Right lobe of liver (tissue), 6 donors: ENCODE data around the gene C16orf87. TPM values are rescaled to one million over a fixed set of nuclear protein-coding genes. Genes with fewer than 3 reads are reported as not detected.
A peak's percentile ranks its signal among the peaks of the same experiment; 100 is the strongest.
"Not testable (repeated sequence)": the region's sequence is repeated elsewhere in the genome, so short reads cannot be mapped to it uniquely, and the experiment has no call there.

ENCODE experiments used
- ATAC-seq, 4 donors: fragments of 200-7000 bp; cut with Tn5 transposase; one replicate each; pipeline ENCODE4 v1.9.1; 2020; ENCODE audit warnings: mild to moderate bottlenecking in 4 of 4, moderate library complexity in 4 of 4
- DNase-seq, 3 donors: peaks; one replicate each; pipeline ENCODE4 v3.0.0-alpha.2; 2020
- H3K27ac ChIP-seq, 3 donors: fragments of 200-600 bp; one replicate each; pipeline ENCODE4 v1.8.0; 2022
- H3K27me3 ChIP-seq, 2 donors: fragments of 200-600 bp; one replicate each; pipeline ENCODE4 v1.8.0; 2022
- H3K36me3 ChIP-seq, 4 donors: fragments of 200-600 bp; sonication (generic) in 1 of 4; one replicate each; pipeline versions ENCODE4 v1.5.1 to v1.8.0; 2017 to 2022; ENCODE audit warnings: control low read depth in 1 of 4
- H3K4me1 ChIP-seq, 4 donors: fragments of 200-600 bp; sonication (generic) in 1 of 4; one replicate each; pipeline versions ENCODE4 v1.5.1 to v1.8.0; 2017 to 2022; ENCODE audit warnings: control low read depth in 1 of 4
- H3K4me3 ChIP-seq, 3 donors: fragments of 200-600 bp; one replicate each; pipeline ENCODE4 v1.8.0; 2022
- H3K9me3 ChIP-seq, 4 donors: fragments of 200-600 bp; sonication (generic) in 1 of 4; one replicate each; pipeline versions ENCODE4 v1.5.1 to v1.8.0; 2017 to 2022; ENCODE audit warnings: control low read depth in 1 of 4
- POLR2A ChIP-seq: fragments of 450-650 bp; IDR thresholded peaks from one replicate; pipeline ENCODE4 v1.6.1; 2017; ENCODE audit warnings: antibody characterized with exemption, mild to moderate bottlenecking
- WGBS: methylation state at CpG from one replicate; pipeline ENCODE4 v1.1.6; 2018; ENCODE audit warnings: low coverage, low lambda C conversion rate; ENCODE audit not compliant: insufficient coverage; ENCODE audit errors: missing lambda C conversion rate; 5-methylcytosine and 5-hydroxymethylcytosine counted together
- intact Hi-C, 2 donors: fragments of 100-400 bp; cut with DNase I; formaldehyde crosslinking; loops; one replicate each; pipeline versions ENCODE4 v1.11.2 to v1.14.1; 2022
- total RNA-seq, 6 experiments: library from RNA; depleted of rRNA in 2 of 6; stranded (reverse); fragments of >200 nt in 2 of 6; fragmentation: NEBNext Ultra II Directional in 3 of 6; extraction: Animal tissue kit (Norgen Biotek cat#: 25700) in 3 of 6; gene quantifications; one replicate each; pipeline versions ENCODE4 v1.1.0 to v1.2.4, GENCODE V29; 2016 to 2023
- TF ChIP-seq, protein P1 (sequence below), 4 donors: fragments of 200-600 bp in 3 of 4; fragments of 450-650 bp in 1 of 4; IDR thresholded peaks; one replicate each; pipeline versions ENCODE4 v1.5.1 to v1.8.0; 2016 to 2022; ENCODE audit warnings: antibody characterized with exemption in 4 of 4, mild to moderate bottlenecking in 2 of 4
- donor health status: DM: no; HTN: yes; CAD: no.
- donor health status: DM: no; HTN: no; CAD: no.
- donor health status: DM: no; HTN: no; CAD: no.
- donor health status: DM: no; HTN: yes; CAD: no.
- donor health status: DM: no; HTN: yes; CAD: no.

Gene C16orf87
- total RNA-seq, 6 experiments from 2014 or later = 5.5 to 9.8 (median 7.4) TPM

DNA sequence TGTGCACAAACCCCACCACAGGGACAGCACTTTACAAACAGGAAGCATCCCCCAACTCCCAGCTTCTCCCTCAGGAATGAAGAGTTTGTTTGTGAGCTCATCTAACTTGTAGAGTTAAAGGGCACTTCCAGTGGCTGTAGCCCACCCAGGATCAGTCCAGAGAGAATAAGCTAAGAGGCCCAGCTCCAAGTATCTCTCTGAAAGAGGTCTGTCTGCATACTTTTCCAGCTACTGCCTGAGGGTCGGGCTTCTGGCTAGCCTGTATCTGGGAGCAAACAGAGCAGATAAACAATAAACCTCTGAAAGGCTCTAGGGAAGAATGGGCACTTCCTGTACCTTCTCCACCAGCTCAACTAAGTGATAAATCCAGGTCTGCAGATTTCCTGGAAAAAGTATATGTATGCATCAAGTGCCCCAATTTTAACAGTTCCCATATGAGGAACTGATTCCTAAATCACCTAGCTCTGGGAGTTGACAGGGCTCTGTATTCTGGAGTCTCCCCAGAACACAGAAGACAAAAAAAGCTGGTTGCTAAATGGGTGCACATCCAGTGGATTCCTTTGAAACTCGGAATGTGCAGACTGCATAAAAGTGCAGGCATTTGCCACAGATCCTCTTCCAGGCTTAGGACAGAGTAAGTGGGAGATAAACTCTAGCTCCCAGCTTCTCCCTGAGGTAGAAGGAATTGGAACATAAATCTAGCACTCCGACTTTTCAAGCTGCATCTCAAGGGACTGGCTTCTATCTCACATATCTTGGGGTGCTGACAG, 45.7 kb downstream of the C16orf87 start:
- Histone ChIP-seq H3K4me1 (no peaks in the 10 kb centered on the region), H3K27ac (no peak overlapping the region), H3K9me3 (no peaks in the 10 kb centered on the region), H3K27me3 (no peaks in the 10 kb centered on the region), H3K36me3 (no peaks in the 10 kb centered on the region), H3K4me3 (no peak overlapping the region)
- ATAC-seq = no peak
- no peak for TF ChIP-seq POLR2A
- TF ChIP-seq, protein P1, sequence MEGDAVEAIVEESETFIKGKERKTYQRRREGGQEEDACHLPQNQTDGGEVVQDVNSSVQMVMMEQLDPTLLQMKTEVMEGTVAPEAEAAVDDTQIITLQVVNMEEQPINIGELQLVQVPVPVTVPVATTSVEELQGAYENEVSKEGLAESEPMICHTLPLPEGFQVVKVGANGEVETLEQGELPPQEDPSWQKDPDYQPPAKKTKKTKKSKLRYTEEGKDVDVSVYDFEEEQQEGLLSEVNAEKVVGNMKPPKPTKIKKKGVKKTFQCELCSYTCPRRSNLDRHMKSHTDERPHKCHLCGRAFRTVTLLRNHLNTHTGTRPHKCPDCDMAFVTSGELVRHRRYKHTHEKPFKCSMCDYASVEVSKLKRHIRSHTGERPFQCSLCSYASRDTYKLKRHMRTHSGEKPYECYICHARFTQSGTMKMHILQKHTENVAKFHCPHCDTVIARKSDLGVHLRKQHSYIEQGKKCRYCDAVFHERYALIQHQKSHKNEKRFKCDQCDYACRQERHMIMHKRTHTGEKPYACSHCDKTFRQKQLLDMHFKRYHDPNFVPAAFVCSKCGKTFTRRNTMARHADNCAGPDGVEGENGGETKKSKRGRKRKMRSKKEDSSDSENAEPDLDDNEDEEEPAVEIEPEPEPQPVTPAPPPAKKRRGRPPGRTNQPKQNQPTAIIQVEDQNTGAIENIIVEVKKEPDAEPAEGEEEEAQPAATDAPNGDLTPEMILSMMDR (IDR thresholded peaks at IDR 0.05) = no peak
- DNase-seq = no peak
- 63% methylated on average over 2 of the region's 3 CpGs for WGBS
- intact Hi-C loops = no loop called here

DNA sequence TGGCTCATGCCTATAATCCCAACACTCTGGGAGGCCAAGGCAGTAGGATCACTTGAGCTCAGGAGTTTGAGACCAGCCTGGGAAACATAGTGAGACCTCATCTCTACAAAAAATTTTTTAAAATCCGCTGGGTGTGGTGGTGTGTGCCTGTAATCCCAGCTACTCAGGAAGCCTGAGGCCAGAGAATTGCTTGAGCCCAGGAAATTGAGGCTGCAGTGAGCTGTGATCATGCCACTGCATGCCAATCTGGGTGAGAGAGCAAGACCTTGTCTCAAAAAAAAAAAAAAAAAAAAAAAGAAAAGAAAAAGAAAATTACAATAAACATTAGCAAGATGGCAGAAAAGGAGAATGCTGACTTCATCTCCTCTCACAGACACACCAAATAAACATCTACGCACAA, 46.4 kb downstream of the C16orf87 start:
- H3K36me3 ChIP-seq, H3K27me3 ChIP-seq, intact Hi-C loops, DNase-seq, H3K4me3 ChIP-seq, H3K9me3 ChIP-seq, H3K27ac ChIP-seq, ATAC-seq, H3K4me1 ChIP-seq: not testable (repeated sequence)
- 93% methylated on average over 1 of the region's 2 CpGs for WGBS

DNA sequence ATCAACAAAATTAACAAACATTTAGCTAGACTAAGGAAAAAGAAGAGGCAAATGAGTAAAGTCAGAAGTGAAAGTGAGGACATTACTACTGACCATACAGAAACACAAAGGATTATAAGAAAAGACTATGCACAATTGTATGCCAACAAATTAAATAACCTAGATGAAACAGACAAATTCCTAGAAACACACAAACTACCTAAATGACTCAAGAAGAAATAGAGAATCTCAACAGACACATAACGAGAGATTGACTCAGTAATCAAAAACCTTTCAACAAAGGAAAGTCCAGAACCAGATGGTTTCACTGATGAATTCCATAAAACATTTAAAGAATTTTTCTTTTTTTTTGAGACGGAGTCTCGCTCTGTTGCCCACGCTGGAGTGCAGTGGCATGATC, 47.2 kb downstream of the C16orf87 start:
- H3K36me3 ChIP-seq = no peaks in the 10 kb centered on the region
- no peaks in the 10 kb centered on the region for H3K4me1 ChIP-seq
- no peak overlapping the region for H3K4me3 ChIP-seq
- WGBS = 89% methylated on average over 4 of the region's 4 CpGs
- ATAC-seq (no peak), DNase-seq (no peak)
- no peaks in the 10 kb centered on the region for H3K27me3 ChIP-seq
- intact Hi-C loops = no loop called here
- H3K9me3 ChIP-seq = no peaks in the 10 kb centered on the region
- no peak for TF ChIP-seq POLR2A
- TF ChIP-seq, protein P1 (IDR thresholded peaks at IDR 0.05) = no peak
- no peak overlapping the region for H3K27ac ChIP-seq

DNA sequence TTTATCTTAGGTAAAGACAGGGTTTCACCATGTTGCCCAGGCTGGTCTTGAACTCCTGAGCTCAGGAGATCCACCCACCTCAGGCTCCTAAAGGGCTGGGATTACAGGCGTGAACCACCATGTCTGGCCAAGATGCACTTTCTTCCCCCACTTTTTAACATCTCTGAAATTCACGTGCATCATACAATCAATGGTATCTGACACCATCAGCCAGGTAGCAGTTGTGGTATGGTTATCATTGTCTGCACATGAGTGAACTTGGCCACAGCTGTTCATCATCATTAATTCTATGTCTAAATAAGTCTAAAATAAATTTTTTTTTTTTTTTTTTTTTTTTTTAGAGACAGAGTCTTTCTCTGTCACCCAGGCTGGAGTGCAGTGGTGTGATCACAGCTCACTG, 48.7 kb downstream of the C16orf87 start:
- intact Hi-C loops = no loop called here
- Histone ChIP-seq H3K36me3 (no peaks in the 10 kb centered on the region), H3K27ac (no peak overlapping the region), H3K27me3 (no peaks in the 10 kb centered on the region), H3K4me3 (no peak overlapping the region), H3K4me1 (no peaks in the 10 kb centered on the region), H3K9me3 (no peaks in the 10 kb centered on the region)
- no peak for DNase-seq
- no peak for TF ChIP-seq POLR2A
- TF ChIP-seq, protein P1 (IDR thresholded peaks at IDR 0.05) = no peak
- no peak for ATAC-seq
- WGBS = 53% methylated on average over 2 of the region's 2 CpGs

DNA sequence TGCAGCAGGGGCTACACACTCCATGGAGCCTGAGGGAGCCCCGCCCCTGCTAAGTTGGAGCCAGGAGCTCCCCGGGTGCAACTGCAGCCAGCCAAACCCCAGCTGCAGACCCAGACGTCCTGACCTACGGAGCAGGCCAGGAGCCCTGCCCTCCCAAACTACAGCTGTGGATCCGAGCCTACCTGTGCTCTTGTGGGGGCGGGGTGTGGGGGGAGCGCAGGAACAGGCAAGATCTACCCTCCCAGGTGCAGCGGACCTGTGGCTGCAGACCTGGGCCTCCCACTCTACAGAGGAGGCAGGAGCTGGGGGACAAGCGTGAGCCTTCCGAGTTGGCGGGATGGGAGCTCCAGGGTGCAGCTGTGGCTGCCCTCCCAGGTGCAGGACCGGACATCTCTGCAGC, 53.2 kb downstream of the C16orf87 start:
- WGBS = 100% methylated on average over 1 of the region's 12 CpGs
- Histone ChIP-seq H3K27me3 (no peaks in the 10 kb centered on the region), H3K4me3 (no peak overlapping the region), H3K36me3 (no peaks in the 10 kb centered on the region), H3K27ac (no peak overlapping the region), H3K9me3 (no peaks in the 10 kb centered on the region), H3K4me1 (no peaks in the 10 kb centered on the region)
- DNase-seq (no peak), ATAC-seq (peak in 1 of 4 donors; percentile 25)
- intact Hi-C loops = no loop called here
- TF ChIP-seq, protein P1 (IDR thresholded peaks at IDR 0.05) = no peak
- TF ChIP-seq POLR2A = no peak
